Peyer's patch (tissue), 4 donors: ENCODE measurements around the gene C3orf49. TPM values are rescaled to one million over a fixed set of nuclear protein-coding genes. Genes with fewer than 3 reads are reported as not detected.
A peak's percentile ranks its signal among the peaks of the same experiment; 100 is the strongest.

Experiments used
- DNase-seq, 3 donors: peaks; one replicate each; pipeline ENCODE4 v3.0.0-alpha.2; 2017 to 2019
- H3K27ac ChIP-seq, 4 donors: fragments of 200-600 bp; sonication (generic); one replicate each; pipeline ENCODE4 v1.5.1; 2016 to 2019
- H3K27me3 ChIP-seq, 2 donors: fragments of 200-600 bp; sonication (generic); one replicate each; pipeline ENCODE4 v1.5.1; 2019
- H3K36me3 ChIP-seq, 3 donors: fragments of 200-600 bp; sonication (generic); one replicate each; pipeline ENCODE4 v1.5.1; 2016 to 2019
- H3K4me1 ChIP-seq, 4 donors: fragments of 200-600 bp; sonication (generic); one replicate each; pipeline ENCODE4 v1.5.1; 2016 to 2019
- H3K4me3 ChIP-seq, 4 donors: fragments of 200-600 bp; sonication (generic); 1 replicate in 3 of 4; 2 replicates in 1 of 4; pipeline ENCODE4 v1.5.1; 2016 to 2019; ENCODE audit warnings: mild to moderate bottlenecking in 1 of 4
- H3K9me3 ChIP-seq, 4 donors: fragments of 200-600 bp; sonication (generic); one replicate each; pipeline ENCODE4 v1.5.1; 2016 to 2019; ENCODE audit warnings: mild to moderate bottlenecking in 1 of 4
- POLR2A ChIP-seq, 2 donors: fragments of 450-650 bp; IDR thresholded peaks; one replicate each; pipeline ENCODE4 v1.5.1; 2017; ENCODE audit warnings: antibody characterized with exemption in 2 of 2, mild to moderate bottlenecking in 2 of 2, moderate library complexity in 2 of 2
- total RNA-seq, 4 donors: library from RNA; depleted of rRNA; stranded (reverse); fragments of >200 nt; gene quantifications; one replicate each; pipeline ENCODE4 v1.1.0, GENCODE V29; 2016
- TF ChIP-seq, protein P1 (sequence below), 6 experiments: fragments of 450-650 bp in 4 of 6; fragments of 200-600 bp in 2 of 6; sonication (generic) in 1 of 6; IDR thresholded peaks; one replicate each; pipeline ENCODE4 v1.5.1; 2017 to 2019; ENCODE audit warnings: antibody characterized with exemption in 6 of 6, mild to moderate bottlenecking in 3 of 6, moderate library complexity in 1 of 6

Gene C3orf49
- total RNA-seq, 4 donors from 2014 or later: not detected

DNA sequence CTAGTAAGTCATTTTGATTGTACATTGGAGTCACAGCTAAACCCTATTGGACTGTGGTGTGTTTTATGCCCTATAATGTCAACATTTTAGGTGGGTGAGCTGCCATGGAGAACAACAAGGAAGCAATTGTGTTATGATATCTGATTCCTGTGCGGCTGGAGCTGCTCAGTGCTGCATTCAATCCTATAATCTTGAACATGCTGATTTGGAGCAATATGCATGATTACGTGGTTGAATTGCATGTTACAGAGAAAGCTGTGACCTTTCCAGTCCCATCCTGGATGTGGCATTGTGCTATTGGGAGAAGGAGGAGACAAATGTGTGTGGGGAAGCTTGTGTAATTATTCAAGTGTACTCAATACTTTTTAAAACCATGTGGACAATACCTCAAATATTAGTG, 20.1 kb upstream of the C3orf49 start:
- no peaks in the 10 kb centered on the region for H3K4me1 ChIP-seq
- H3K36me3 ChIP-seq: no peaks in the 10 kb centered on the region
- H3K27ac ChIP-seq: no peak overlapping the region
- no peaks in the 10 kb centered on the region for H3K27me3 ChIP-seq
- DNase-seq: no peak
- H3K4me3 ChIP-seq: no peak overlapping the region
- TF ChIP-seq POLR2A (IDR thresholded peaks at IDR 0.05): no peak
- no peaks in the 10 kb centered on the region for H3K9me3 ChIP-seq

DNA sequence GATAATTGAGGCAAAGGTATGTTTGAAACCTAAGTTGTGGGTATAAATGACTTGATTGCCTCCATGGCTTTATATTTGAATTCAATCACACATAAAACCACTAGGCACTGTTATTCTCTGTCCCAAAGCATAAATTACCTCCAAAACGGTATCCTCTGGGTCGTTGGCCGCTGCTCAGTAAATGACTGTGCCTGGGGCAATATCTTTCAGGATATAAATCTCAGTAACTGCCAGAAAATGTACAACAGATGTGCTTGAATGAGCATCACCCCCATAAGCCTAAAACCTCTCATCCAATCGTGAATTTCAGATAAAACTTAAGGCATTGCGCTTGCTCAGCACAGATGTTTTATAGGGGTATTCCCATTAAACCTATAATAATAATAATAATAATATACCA, 19.0 kb upstream of the C3orf49 start:
- Histone ChIP-seq H3K27ac (no peak overlapping the region), H3K27me3 (no peaks in the 10 kb centered on the region), H3K36me3 (no peaks in the 10 kb centered on the region), H3K4me3 (no peak overlapping the region), H3K4me1 (no peaks in the 10 kb centered on the region), H3K9me3 (no peaks in the 10 kb centered on the region)
- DNase-seq: no peak
- TF ChIP-seq POLR2A (IDR thresholded peaks at IDR 0.05): no peak
- TF ChIP-seq, protein P1, sequence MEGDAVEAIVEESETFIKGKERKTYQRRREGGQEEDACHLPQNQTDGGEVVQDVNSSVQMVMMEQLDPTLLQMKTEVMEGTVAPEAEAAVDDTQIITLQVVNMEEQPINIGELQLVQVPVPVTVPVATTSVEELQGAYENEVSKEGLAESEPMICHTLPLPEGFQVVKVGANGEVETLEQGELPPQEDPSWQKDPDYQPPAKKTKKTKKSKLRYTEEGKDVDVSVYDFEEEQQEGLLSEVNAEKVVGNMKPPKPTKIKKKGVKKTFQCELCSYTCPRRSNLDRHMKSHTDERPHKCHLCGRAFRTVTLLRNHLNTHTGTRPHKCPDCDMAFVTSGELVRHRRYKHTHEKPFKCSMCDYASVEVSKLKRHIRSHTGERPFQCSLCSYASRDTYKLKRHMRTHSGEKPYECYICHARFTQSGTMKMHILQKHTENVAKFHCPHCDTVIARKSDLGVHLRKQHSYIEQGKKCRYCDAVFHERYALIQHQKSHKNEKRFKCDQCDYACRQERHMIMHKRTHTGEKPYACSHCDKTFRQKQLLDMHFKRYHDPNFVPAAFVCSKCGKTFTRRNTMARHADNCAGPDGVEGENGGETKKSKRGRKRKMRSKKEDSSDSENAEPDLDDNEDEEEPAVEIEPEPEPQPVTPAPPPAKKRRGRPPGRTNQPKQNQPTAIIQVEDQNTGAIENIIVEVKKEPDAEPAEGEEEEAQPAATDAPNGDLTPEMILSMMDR (IDR thresholded peaks at IDR 0.05): no peak

DNA sequence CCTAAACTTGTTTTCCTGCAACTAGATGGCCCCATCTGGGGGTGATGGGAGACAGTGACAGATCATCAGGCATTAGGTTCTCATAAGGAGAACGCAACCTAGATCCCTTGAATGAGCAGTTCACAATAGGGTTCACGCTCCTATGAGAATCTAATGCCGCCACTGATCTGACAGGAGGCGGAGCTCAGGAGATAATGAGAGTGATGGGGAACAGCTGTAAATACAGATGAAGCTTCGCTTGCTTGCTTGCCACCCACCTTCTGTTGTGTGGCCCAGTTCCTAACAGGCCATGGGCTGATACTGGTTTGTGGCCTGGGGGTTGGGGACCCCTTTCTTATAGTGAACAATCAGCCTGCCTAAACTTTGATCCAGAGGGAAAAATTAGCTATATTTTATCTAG, 15.2 kb upstream of the C3orf49 start:
- DNase-seq: no peak
- no peak overlapping the region for H3K27ac ChIP-seq
- H3K27me3 ChIP-seq: no peaks in the 10 kb centered on the region
- H3K9me3 ChIP-seq: no peaks in the 10 kb centered on the region
- TF ChIP-seq, protein P1 (IDR thresholded peaks at IDR 0.05): no peak
- TF ChIP-seq POLR2A (IDR thresholded peaks at IDR 0.05): no peak
- no peak overlapping the region for H3K4me3 ChIP-seq
- H3K4me1 ChIP-seq: no peaks in the 10 kb centered on the region
- no peaks in the 10 kb centered on the region for H3K36me3 ChIP-seq

DNA sequence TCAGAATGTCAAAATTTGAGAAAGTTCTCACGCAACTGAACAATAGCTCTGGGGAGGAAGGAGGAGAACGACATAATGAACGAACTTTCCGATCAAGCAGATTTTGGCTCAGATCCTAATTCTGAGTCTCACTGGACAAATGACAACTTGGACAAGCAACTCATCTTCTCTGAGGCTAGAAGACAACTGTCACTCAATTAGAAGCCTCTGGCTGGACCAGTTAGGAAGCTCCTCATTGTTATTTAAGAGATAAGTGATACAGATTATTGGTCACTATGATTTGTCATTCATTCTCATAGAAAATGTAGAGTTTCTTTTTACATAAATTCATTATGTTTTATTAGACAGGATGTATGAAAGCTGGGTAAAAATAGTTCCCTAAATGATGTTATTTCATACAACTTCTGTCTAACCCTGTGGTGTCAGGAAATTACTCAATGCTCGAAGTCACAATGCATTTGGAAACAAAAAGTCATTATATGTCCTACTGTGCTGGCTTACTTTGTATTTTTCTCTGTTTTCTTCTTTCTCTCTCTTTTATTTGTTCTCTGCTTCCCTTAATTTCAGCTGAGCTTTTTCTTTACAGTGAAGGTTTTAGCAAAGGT, 11.0 kb upstream of the C3orf49 start:
- Histone ChIP-seq H3K9me3 (no peaks in the 10 kb centered on the region), H3K4me1 (no peaks in the 10 kb centered on the region), H3K27me3 (no peaks in the 10 kb centered on the region), H3K36me3 (no peaks in the 10 kb centered on the region), H3K4me3 (no peak overlapping the region), H3K27ac (no peak overlapping the region)
- TF ChIP-seq, protein P1 (IDR thresholded peaks at IDR 0.05): no peak
- no peak for DNase-seq

DNA sequence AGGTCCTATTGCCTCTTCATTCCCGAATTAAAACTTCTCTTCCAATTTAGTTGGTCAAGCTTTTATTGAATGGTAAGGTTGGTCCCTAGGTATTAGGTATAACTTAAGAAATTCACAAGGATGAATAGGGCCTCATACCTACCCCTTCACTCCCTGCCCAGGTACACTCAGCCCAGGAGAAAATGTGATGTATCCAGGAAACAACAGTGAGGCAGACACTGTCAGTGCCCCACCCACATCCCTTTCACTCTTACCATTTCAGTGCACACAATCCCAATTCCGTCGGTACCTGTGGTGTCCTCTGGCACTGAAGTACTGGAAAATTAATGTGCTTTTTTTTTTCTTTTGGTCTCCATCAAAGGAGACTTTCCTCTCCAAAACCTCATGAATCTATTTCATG, 10.5 kb upstream of the C3orf49 start:
- no peaks in the 10 kb centered on the region for H3K36me3 ChIP-seq
- H3K27ac ChIP-seq: no peak overlapping the region
- no peaks in the 10 kb centered on the region for H3K9me3 ChIP-seq
- DNase-seq: no peak
- no peak overlapping the region for H3K4me3 ChIP-seq
- no peak for TF ChIP-seq POLR2A (IDR thresholded peaks at IDR 0.05)
- TF ChIP-seq, protein P1 (IDR thresholded peaks at IDR 0.05): no peak
- no peaks in the 10 kb centered on the region for H3K27me3 ChIP-seq
- no peaks in the 10 kb centered on the region for H3K4me1 ChIP-seq

DNA sequence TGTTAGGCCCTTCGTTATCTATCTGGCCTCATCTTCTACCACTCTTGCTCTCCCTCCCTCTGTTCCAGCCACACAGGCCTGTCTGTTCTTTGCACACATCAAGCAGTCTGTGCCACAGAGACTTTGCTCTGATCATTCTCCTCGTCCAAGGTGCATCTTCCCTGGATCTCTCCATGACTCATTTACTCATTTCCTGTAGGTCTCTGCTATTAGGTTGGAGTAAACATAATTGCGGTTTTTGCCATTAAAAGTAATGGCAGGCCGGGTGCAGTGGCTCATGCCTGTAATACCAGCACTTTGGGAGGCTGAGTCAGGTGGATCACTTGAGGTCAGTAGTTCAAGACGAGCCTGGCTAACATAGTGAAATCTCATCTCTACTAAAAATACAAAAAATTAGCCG, 9.5 kb upstream of the C3orf49 start:
- Histone ChIP-seq H3K27ac (no peak overlapping the region), H3K4me1 (no peaks in the 10 kb centered on the region), H3K27me3 (no peaks in the 10 kb centered on the region), H3K4me3 (no peak overlapping the region), H3K36me3 (no peaks in the 10 kb centered on the region), H3K9me3 (no peaks in the 10 kb centered on the region)
- TF ChIP-seq POLR2A (IDR thresholded peaks at IDR 0.05): no peak
- TF ChIP-seq, protein P1 (IDR thresholded peaks at IDR 0.05): no peak
- peak in 2 of 3 donors; percentile 48 to 64 for DNase-seq
